ENCODE data around the gene LRP1-AS. TPM values are rescaled to one million over a fixed set of nuclear protein-coding genes. Genes with fewer than 3 reads are reported as not detected.

Gene LRP1-AS
- total RNA-seq, 1 donor from 2014 or later: not detected

- peak overlapping the region; percentile 19 for H3K27ac Mint-ChIP-seq
- DNase-seq (ENCODE audit: low spot score, unreplicated experiment): no peak
- peaks cover 25% of the 10 kb centered on the region for H3K36me3 Mint-ChIP-seq (ENCODE audit: insufficient read depth)
- TF ChIP-seq CTCF (IDR thresholded peaks at IDR 0.05; ENCODE audit: unreplicated experiment): no peak
- H3K27me3 Mint-ChIP-seq: no peaks in the 10 kb centered on the region
- H3K4me3 Mint-ChIP-seq (ENCODE audit: low read depth): no peak overlapping the region
- peaks cover 16% of the 10 kb centered on the region for H3K4me1 Mint-ChIP-seq (ENCODE audit: low read depth)
- no peaks in the 10 kb centered on the region for H3K9me3 Mint-ChIP-seq (ENCODE audit: low read depth)
Measured at GRCh38 chr12:57142121-57142520, 5.3 kb downstream of the LRP1-AS start.

GRCh38 chr12:57141249-57141648 lies 6.2 kb downstream of the LRP1-AS start:
- Mint-ChIP-seq H3K27ac (peak overlapping the region; percentile 34), H3K9me3 (ENCODE audit: low read depth) (no peaks in the 10 kb centered on the region), H3K4me1 (ENCODE audit: low read depth) (peaks cover 9% of the 10 kb centered on the region), H3K27me3 (no peaks in the 10 kb centered on the region), H3K4me3 (ENCODE audit: low read depth) (no peak overlapping the region), H3K36me3 (ENCODE audit: insufficient read depth) (peaks cover 24% of the 10 kb centered on the region)
- no peak for TF ChIP-seq CTCF (IDR thresholded peaks at IDR 0.05; ENCODE audit: unreplicated experiment)
- no peak for DNase-seq (ENCODE audit: low spot score, unreplicated experiment)

- Mint-ChIP-seq H3K27me3 (no peaks in the 10 kb centered on the region), H3K4me3 (ENCODE audit: low read depth) (no peak overlapping the region), H3K36me3 (ENCODE audit: insufficient read depth) (peaks cover 17% of the 10 kb centered on the region), H3K4me1 (ENCODE audit: low read depth) (peaks cover 9% of the 10 kb centered on the region), H3K9me3 (ENCODE audit: low read depth) (no peaks in the 10 kb centered on the region), H3K27ac (no peak overlapping the region)
- DNase-seq (ENCODE audit: low spot score, unreplicated experiment): no peak
- no peak for TF ChIP-seq CTCF (IDR thresholded peaks at IDR 0.05; ENCODE audit: unreplicated experiment)
Measured at GRCh38 chr12:57139796-57140649, 7.4 kb downstream of the LRP1-AS start.

GRCh38 chr12:57138526-57139272 lies 8.7 kb downstream of the LRP1-AS start:
- TF ChIP-seq CTCF (IDR thresholded peaks at IDR 0.05; ENCODE audit: unreplicated experiment): no peak
- Mint-ChIP-seq H3K27me3 (no peaks in the 10 kb centered on the region), H3K4me3 (ENCODE audit: low read depth) (no peak overlapping the region), H3K27ac (no peak overlapping the region), H3K36me3 (ENCODE audit: insufficient read depth) (peaks cover 17% of the 10 kb centered on the region), H3K9me3 (ENCODE audit: low read depth) (no peaks in the 10 kb centered on the region), H3K4me1 (ENCODE audit: low read depth) (peaks cover 14% of the 10 kb centered on the region)
- DNase-seq (ENCODE audit: low spot score, unreplicated experiment): no peak

- no peaks in the 10 kb centered on the region for H3K9me3 Mint-ChIP-seq (ENCODE audit: low read depth)
Measured at GRCh38 chr12:57135527-57136326, 11.7 kb downstream of the LRP1-AS start.

More at GRCh38 chr12:57135527-57136326, 11.7 kb downstream of the LRP1-AS start:
- H3K27ac Mint-ChIP-seq: peak overlapping the region; percentile 73
- peaks cover 3% of the 10 kb centered on the region for H3K27me3 Mint-ChIP-seq
- no peak for TF ChIP-seq CTCF (IDR thresholded peaks at IDR 0.05; ENCODE audit: unreplicated experiment)
- peaks cover 34% of the 10 kb centered on the region for H3K4me1 Mint-ChIP-seq (ENCODE audit: low read depth)
- peaks cover 11% of the 10 kb centered on the region for H3K36me3 Mint-ChIP-seq (ENCODE audit: insufficient read depth)
- no peak overlapping the region for H3K4me3 Mint-ChIP-seq (ENCODE audit: low read depth)
- DNase-seq (ENCODE audit: low spot score, unreplicated experiment): no peak

Data from progenitor cell of endocrine pancreas (in vitro differentiated cells).